GM19328 (cell line): ENCODE results near the gene BOLA2.
"Not testable (repeated sequence)": the region's sequence is repeated elsewhere in the genome, so short reads cannot be mapped to it uniquely, and the experiment has no call there.

Experiments used
- ATAC-seq: cut with Tn5 transposase; IDR thresholded peaks from one replicate; pipeline ENCODE4 v1.9.1; 2021; ENCODE audit warnings: mild to moderate bottlenecking, moderate library complexity; ENCODE audit not compliant: unreplicated experiment

Gene BOLA2

GRCh38 chr16:29454269-29454668 is at the start of gene BOLA2, which contains the start of gene SLX1B:
Gene BOLA2 (minus strand): TSS chr16:29454351. CDS start chr16:29454253, 98 bp downstream.
Gene SLX1B (plus strand): TSS chr16:29454533.
- ATAC-seq: peak; percentile 88

GRCh38 chr16:29482276-29482675 is 28.1 kb upstream of the BOLA2 start:
- ATAC-seq: not testable (repeated sequence)

- ATAC-seq: not testable (repeated sequence)
Observed at GRCh38 chr16:29472065-29472464, 17.9 kb upstream of the BOLA2 start.

- ATAC-seq: not testable (repeated sequence)
Observed at GRCh38 chr16:29469660-29470059, 15.5 kb upstream of the BOLA2 start.

- not testable (repeated sequence) for ATAC-seq
Observed at GRCh38 chr16:29467654-29468366, 13.7 kb upstream of the BOLA2 start.

- ATAC-seq: not testable (repeated sequence)
Observed at GRCh38 chr16:29466904-29467303, 12.8 kb upstream of the BOLA2 start.

GRCh38 chr16:29465985-29466824 is 12.1 kb upstream of the BOLA2 start:
- ATAC-seq: not testable (repeated sequence)

- not testable (repeated sequence) for ATAC-seq
Observed at GRCh38 chr16:29460647-29461030, 6.5 kb upstream of the BOLA2 start.

- ATAC-seq: not testable (repeated sequence)
Observed at GRCh38 chr16:29459706-29460646, 5.8 kb upstream of the BOLA2 start, which contains the start of gene SULT1A4. Gene SULT1A4 (plus strand): TSS chr16:29459913. CDS start chr16:29461386, 1,473 bp downstream.

GRCh38 chr16:29457660-29458059 is 3.5 kb upstream of the BOLA2 start:
- ATAC-seq: not testable (repeated sequence)

- peak; percentile 54 for ATAC-seq
Observed at GRCh38 chr16:29454828-29455227, 677 bp upstream of the BOLA2 start.

GRCh38 chr16:29453754-29454153 is 397 bp downstream of the BOLA2 start:
- not testable (repeated sequence) for ATAC-seq

GRCh38 chr16:29425390-29425789 is 28.8 kb downstream of the BOLA2 start:
- not testable (repeated sequence) for ATAC-seq

GRCh38 chr16:29423587-29423986 is 30.6 kb downstream of the BOLA2 start:
- ATAC-seq: not testable (repeated sequence)

- not testable (repeated sequence) for ATAC-seq
Observed at GRCh38 chr16:29405249-29405648, 48.9 kb downstream of the BOLA2 start.
